ENCODE measurements around the gene ATAD2B.

ATAD2B gene

DNA sequence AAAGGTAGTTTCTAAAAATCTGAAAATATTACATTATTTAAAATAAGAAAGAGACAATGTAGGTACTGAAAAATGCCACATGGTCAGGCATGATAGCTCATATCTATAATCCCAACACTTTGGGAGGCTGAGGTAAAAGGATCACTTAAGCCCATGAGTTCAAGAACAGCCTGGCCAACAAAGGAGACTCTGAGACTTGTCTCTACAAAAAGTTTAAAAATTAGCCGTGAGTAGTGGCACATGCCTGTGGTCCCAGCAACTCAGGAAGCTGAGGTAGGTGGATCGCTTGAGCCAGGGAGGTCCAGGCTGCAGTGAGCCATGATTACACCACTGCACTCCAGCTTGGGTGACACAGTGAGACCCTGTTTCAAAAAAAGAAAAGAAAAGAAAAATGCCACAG lies 21.8 kb downstream of the ATAD2B start:
- DNase-seq = no peak

- DNase-seq = no peak
Measured at GRCh38 chr2:23904692-23905091, 22.2 kb downstream of the ATAD2B start.

- no peak for DNase-seq
Measured at GRCh38 chr2:23904215-23904614, 22.7 kb downstream of the ATAD2B start.

- no peak for DNase-seq
Measured at GRCh38 chr2:23903034-23903433, 23.9 kb downstream of the ATAD2B start.

DNA sequence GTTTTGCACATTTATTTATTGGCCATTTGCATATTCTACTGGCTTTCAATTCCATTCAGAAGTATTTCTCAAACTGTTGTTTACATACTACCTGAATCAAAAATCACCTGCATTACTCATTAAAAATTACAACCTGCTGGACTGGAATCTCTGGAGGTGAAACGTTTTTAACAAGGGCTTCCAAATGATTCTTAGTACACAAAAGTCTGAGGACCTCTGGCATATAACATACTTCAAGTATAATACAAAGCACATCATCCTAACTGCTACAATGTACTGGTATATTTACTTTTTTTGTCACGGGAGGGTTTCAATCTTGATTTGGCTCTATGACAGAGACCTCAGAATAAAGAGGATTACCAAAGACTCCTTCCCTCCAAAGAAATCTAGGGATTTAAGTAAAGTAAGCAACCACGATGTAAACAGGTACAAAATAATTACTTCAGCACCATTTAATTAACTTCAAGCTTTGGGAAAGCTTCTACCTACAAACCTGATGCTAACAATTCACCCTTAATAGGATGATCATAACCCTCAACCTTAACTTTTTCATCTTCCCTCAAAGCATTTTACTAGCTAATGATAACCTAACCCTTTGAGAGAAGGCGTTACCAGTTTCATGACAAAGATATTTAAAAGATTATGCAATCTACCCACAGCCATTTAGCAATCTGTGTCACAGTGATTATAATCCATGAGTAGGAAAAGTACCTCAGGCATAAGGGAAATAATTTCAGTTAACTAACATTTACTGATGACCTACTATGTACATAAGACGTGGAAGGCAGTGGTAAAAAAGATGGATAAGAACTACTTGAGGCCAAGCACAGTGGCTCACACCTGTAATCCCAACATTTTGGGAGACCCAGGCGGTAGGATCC lies 24.7 kb downstream of the ATAD2B start:
- no peak for DNase-seq

GRCh38 chr2:23900541-23901322 lies 26.2 kb downstream of the ATAD2B start:
- DNase-seq = no peak

DNA sequence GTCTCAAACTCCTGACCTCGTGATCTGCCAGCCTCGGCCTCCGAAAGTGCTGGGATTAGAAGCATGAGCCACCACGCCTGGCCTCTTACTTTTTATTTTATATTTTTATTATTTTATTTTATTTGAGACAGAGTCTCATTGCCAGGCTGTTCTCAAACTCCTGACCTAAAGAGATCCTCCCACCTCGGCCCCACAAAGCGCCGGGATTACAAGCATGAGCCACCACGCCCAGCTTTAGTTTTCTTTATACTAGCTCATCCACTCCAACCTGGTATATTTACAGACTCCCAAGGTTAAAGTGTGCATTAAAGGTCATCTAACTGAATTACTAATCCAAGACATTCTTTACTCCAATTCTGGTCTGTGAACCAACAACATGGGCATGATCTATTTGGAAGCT lies 26.8 kb downstream of the ATAD2B start:
- no peak for DNase-seq

GRCh38 chr2:23871206-23871605 lies 55.7 kb downstream of the ATAD2B start:
- DNase-seq = no peak

DNA sequence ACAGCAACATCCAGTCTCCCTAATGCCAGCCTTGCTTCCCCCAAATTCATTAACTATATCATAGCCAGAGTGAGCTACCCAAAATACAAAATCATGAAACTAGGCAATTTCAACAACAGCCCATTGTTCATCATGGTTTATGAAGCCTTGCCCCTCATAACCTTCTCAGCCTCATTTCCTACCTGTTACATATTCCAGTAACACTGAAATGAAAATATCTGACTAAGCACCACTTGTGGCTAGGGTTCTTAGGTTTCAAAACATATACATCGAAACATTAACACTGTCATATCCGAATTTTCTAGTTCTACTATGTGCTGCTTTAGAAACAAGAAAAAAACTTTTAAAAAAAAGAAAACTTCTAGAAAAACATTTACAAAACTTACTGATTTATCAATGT lies 59.5 kb downstream of the ATAD2B start:
- DNase-seq = no peak

- DNase-seq = no peak
Measured at GRCh38 chr2:23862716-23863426, 64.1 kb downstream of the ATAD2B start.

DNA sequence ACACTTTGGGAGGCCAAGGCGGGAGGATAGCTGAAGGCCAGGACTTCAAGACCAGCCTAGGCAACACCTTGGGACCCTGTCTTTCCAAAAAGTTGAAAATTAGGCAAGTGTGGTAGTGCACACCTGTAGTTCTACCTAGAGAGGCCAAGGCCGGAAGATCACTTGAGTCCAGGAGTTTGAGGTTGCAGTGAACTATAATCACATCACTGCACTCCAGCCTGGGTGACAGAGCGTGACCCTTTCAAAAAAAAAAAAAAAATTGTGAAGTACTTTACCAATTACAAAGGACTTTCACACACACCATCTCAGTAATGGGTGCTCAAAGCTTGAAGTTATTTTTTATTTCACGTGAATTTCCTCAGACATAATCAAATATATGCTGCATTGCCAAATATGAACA lies 65.0 kb downstream of the ATAD2B start:
- no peak for DNase-seq

- no peak for DNase-seq
Measured at GRCh38 chr2:23859983-23860382, 66.9 kb downstream of the ATAD2B start.

GRCh38 chr2:23859234-23859633 lies 67.7 kb downstream of the ATAD2B start:
- no peak for DNase-seq

GRCh38 chr2:23850564-23851256 lies 76.2 kb downstream of the ATAD2B start:
- no peak for DNase-seq

DNA sequence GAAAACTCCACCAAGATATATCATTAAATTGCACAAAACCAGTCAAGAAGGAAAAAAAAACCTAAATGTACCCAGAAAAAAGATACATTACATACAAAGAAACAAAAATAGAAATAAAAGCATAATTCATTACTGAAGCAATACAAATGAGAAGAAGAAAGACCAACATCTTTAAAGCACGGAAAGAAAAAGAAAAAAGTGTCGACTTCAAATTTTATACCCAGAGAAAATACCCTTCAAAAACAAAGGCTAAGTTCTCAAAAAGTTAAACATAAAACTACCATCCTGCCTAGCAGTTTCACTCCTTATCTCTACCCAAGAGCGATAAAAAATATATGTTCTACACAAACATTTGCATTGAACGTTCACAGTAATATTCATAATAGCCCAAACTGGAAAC lies 82.0 kb downstream of the ATAD2B start:
- DNase-seq = no peak

- no peak for DNase-seq
Measured at GRCh38 chr2:23843051-23843976, 83.6 kb downstream of the ATAD2B start.

GRCh38 chr2:23839919-23840578 lies 86.9 kb downstream of the ATAD2B start:
- no peak for DNase-seq

DNA sequence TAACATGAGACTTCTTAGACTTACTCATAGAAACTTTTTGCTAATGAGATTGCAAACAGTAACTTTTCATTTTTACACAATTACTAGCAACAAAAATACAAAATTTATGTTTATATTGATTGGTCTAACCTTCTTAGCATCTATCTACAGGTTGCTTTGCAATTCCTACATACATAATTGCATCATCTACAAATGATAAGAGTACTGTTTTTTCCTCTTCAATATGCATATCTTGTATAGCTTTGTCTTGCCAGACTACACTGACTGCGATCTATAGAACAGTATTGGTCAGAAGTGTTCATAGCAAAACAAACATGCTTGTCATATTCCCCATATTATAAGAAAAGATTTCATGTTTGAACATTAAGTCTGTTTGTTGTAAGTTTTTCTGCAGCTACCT lies 87.9 kb downstream of the ATAD2B start:
- no peak for DNase-seq

GRCh38 chr2:23838581-23838980 lies 88.3 kb downstream of the ATAD2B start:
- no peak for DNase-seq

GRCh38 chr2:23837871-23838270 lies 89.1 kb downstream of the ATAD2B start:
- DNase-seq = no peak

DNA sequence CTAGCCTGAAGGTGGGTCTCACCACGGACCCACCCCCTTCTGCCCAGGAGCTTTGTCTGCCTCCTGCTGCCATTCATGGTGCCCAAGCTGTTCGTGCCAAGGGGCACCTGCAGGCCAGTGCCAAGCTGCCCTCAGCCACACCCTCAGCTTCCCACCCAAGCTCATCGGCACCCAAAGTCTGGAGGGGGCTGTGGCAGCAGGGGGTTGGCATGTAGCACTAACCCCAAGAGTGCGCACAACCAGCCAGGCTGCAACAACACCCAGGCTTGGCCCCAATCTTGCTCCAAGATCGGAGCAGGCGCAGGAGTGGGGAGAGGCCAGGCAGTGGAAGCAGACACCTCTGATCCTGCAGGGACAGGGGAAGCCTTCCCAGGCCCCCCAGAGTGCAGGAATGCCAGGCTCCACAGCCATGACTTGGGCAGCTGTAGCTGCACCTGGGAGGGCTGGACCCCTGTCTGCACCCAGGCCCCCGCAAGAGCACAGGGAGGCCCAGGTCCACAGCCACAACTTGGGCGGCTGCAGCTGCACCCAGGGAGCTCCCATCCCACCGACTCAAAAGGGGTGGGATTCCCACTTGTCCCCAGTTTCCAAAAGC lies 89.9 kb downstream of the ATAD2B start:
- DNase-seq = no peak
